ENCODE measurements around the gene CHCHD3.

DNA sequence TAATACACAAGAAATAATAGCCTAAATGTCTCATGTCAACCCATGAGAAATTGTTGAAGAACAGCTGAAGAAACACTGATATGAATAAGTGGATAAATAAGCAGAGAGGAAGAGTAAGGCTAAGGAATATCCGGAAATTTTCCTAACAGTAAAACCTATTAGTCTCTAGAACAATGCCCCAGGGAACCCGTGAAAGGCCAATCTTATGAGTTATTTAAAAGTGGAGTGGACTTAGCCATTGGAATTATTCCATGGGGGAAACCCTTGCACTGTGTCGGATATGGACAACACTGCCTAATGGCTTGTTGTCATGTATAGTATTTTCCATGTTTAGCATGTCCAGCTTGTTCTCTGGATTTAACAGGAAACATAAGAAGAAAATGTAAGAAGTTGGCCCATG is 288.4 kb downstream of the CHCHD3 start:
- TF ChIP-seq, protein P1, sequence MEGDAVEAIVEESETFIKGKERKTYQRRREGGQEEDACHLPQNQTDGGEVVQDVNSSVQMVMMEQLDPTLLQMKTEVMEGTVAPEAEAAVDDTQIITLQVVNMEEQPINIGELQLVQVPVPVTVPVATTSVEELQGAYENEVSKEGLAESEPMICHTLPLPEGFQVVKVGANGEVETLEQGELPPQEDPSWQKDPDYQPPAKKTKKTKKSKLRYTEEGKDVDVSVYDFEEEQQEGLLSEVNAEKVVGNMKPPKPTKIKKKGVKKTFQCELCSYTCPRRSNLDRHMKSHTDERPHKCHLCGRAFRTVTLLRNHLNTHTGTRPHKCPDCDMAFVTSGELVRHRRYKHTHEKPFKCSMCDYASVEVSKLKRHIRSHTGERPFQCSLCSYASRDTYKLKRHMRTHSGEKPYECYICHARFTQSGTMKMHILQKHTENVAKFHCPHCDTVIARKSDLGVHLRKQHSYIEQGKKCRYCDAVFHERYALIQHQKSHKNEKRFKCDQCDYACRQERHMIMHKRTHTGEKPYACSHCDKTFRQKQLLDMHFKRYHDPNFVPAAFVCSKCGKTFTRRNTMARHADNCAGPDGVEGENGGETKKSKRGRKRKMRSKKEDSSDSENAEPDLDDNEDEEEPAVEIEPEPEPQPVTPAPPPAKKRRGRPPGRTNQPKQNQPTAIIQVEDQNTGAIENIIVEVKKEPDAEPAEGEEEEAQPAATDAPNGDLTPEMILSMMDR (IDR thresholded peaks at IDR 0.05), result no peak
- TF ChIP-seq POLR2A (IDR thresholded peaks at IDR 0.05), result no peak

Measured in thyroid gland (tissue), 4 donors.